K562 (cell line): ENCODE data around the gene C1QTNF7. TPM values are rescaled to one million over a fixed set of nuclear protein-coding genes. Genes with fewer than 3 reads are reported as not detected.

ENCODE experiments used
- BRF1 ChIP-seq: IDR thresholded peaks from 3 replicates; pipeline ENCODE4 v1.6.1; 2011; ENCODE audit warnings: borderline replicate concordance, mild to moderate bottlenecking; ENCODE audit not compliant: insufficient read length; ENCODE audit errors: extremely low read depth
- CBFB ChIP-seq: sonication (generic); formaldehyde crosslinking; IDR thresholded peaks from 2 replicates; pipeline ENCODE4 v1.4.0; 2020; ENCODE audit warnings: mild to moderate bottlenecking, missing genetic modification reagents
- CCAR2 ChIP-seq: fragments of 200-400 bp; formaldehyde crosslinking; IDR thresholded peaks from 2 replicates; pipeline ENCODE4 v1.6.1; 2017; ENCODE audit warnings: mild to moderate bottlenecking, low read depth, low read length
- CREBBP ChIP-seq: IDR thresholded peaks from one replicate; pipeline ENCODE4 v1.6.1; 2012; ENCODE audit warnings: low read depth, mild to moderate bottlenecking, control low read depth, inconsistent platforms, low read length
- ETV1 ChIP-seq: fragments of 450-650 bp; conservative IDR thresholded peaks from 2 replicates; pipeline ENCODE4 v1.6.1; 2016; ENCODE audit warnings: missing genetic modification characterization, control low read depth, low read depth, missing compliant biosample characterization
- GTF2E2 ChIP-seq: fragments of 200-800 bp; sonication (Bioruptor generic); IDR thresholded peaks from 2 replicates; pipeline ENCODE4 v1.6.1; 2016; ENCODE audit warnings: missing genetic modification characterization, missing compliant biosample characterization
- KHSRP ChIP-seq: fragments of 450-650 bp; IDR thresholded peaks from 2 replicates; pipeline ENCODE4 v1.6.1; 2017
- MAFK ChIP-seq: IDR thresholded peaks from 2 replicates; pipeline ENCODE4 v1.6.1; 2011; ENCODE audit warnings: low read length, improper control_type of control experiment
- MEIS2 ChIP-seq: fragments of 450-650 bp; IDR thresholded peaks from 2 replicates; pipeline ENCODE4 v1.6.1; 2014; ENCODE audit warnings: mild to moderate bottlenecking; ENCODE audit not compliant: partially characterized antibody
- NR2C2 ChIP-seq, 2 experiments: fragments of 200-800 bp in 1 of 2; sonication (Bioruptor generic) in 1 of 2; sonication (generic) in 1 of 2; formaldehyde crosslinking in 1 of 2; IDR thresholded peaks; 2 replicates each; pipeline versions ENCODE4 v1.6.1 to v1.8.0; 2016 to 2022; ENCODE audit warnings: mild to moderate bottlenecking in 1 of 2, missing compliant biosample characterization in 1 of 2, missing genetic modification characterization in 1 of 2, missing genetic modification reagents in 1 of 2
- RHOXF2B ChIP-seq: fragments of 250-450 bp; sonication (Bioruptor Pico); conservative IDR thresholded peaks from 2 replicates; pipeline ENCODE4 v1.5.1; 2021
- RUNX1 ChIP-seq: sonication (generic); IDR thresholded peaks from 2 replicates; pipeline ENCODE4 v1.6.1; 2016; ENCODE audit warnings: antibody characterized with exemption, low read depth
- SOX6 ChIP-seq: fragments of 450-650 bp; IDR thresholded peaks from 2 replicates; pipeline ENCODE4 v1.6.1; 2014; ENCODE audit warnings: mild to moderate bottlenecking
- STAG1 ChIP-seq: sonication (generic); formaldehyde crosslinking; IDR thresholded peaks from 2 replicates; pipeline ENCODE4 v1.5.0; 2020; ENCODE audit warnings: missing genetic modification reagents, borderline replicate concordance
- TAF15 ChIP-seq: fragments of 200-400 bp; formaldehyde crosslinking; IDR thresholded peaks from 2 replicates; pipeline ENCODE4 v1.6.1; 2017; ENCODE audit warnings: mild to moderate bottlenecking, low read depth, low read length, moderate library complexity
- ZNF717 ChIP-seq: fragments of 250-450 bp; sonication (Bioruptor Pico); IDR thresholded peaks from 2 replicates; pipeline ENCODE4 v1.5.0; 2021
- polyA plus RNA-seq, 8 experiments: library from polyadenylated mRNA; depleted of rRNA in 4 of 8; stranded (reverse) in 5 of 8; unstranded in 3 of 8; fragments of >200 nt; fragmentation: Nextera tagmentation in 2 of 8; fragmentation: Illumina TruSeq in 1 of 8; extraction: Ambion mirVana in 2 of 8; extraction: Trizol in 1 of 8; gene quantifications; 2 replicates each; pipeline versions ENCODE4 v1.2.1 to v1.2.3, GENCODE V29; 2011 to 2014; ENCODE audit warnings: inconsistent platforms in 1 of 8, missing spikeins in 1 of 8
- total RNA-seq, 7 experiments: library from RNA; depleted of rRNA in 6 of 7; stranded (reverse); fragments of >200 nt in 6 of 7; fragmentation: Illumina TruSeq in 2 of 7; extraction: Trizol in 2 of 7; gene quantifications; 2 replicates each; pipeline versions ENCODE4 v1.2.1 to v1.2.3, GENCODE V29; 2011 to 2021; ENCODE audit warnings: low replicate concordance in 1 of 7
- TF ChIP-seq, protein P1 (sequence below): fragments of 450-650 bp; IDR thresholded peaks from 2 replicates; pipeline ENCODE4 v1.7.1; 2018; ENCODE audit warnings: mild to moderate bottlenecking, low read depth; ENCODE audit not compliant: partially characterized antibody
- TF ChIP-seq, protein P2 (sequence below): fragments of 450-650 bp; formaldehyde crosslinking; IDR thresholded peaks from 2 replicates; pipeline ENCODE4 v1.4.0; 2020; ENCODE audit warnings: mild to moderate bottlenecking, moderate library complexity
- TF ChIP-seq, protein P3 (sequence below): fragments of 250-450 bp; sonication (Bioruptor Pico); IDR thresholded peaks from 2 replicates; pipeline ENCODE4 v1.5.0; 2021; ENCODE audit warnings: mild to moderate bottlenecking, borderline replicate concordance
- TF ChIP-seq, protein P4 (sequence below): fragments of 450-650 bp; formaldehyde crosslinking; IDR thresholded peaks from 2 replicates; pipeline ENCODE4 v1.4.0; 2020; ENCODE audit warnings: mild to moderate bottlenecking, mixed read lengths

C1QTNF7 gene
- total and polyA plus RNA-seq, 9 of the 15 experiments (the other 6 are each of a cell fraction or from before 2014, with no cell fraction given), result not detected

DNA sequence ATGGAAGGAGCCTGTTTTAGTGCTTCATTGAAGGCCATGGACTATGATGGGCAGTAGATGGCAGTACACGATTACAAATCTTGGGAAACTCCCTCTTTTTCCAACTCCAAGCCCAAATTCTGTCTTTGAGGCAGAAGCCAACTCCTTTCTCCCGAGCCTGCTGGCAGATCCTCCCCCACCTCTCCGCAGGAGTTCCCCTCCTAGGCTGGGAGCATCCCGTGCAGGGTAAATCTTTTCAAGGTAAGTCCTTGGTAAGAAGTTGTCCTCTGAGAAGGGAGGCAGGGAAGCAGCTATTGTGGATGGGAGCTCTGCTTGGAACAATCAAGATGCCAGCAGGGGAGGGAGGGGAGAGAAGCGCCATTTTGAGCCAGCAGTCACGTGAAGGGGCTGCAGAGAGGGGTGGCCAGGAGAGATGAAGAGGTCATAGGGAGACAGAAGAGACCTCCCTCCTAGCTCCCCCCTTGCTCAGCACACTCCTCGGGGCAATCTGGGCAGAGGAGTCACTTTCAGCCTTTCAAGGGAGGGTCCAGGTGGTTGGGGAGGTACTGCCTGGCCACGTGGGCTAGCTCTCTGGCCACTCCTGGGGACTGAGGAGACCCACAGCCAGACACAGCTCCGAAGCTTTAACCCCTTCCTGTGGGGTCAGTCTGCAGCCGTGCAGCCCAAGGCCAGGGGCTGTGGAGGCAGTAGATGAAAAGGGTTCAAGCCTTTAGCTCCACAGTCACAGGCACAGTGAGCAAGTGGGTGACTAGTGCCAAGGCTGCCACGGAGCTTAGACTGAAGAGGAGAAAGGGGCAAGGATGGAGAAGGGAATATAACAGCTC lies 51.5 kb downstream of the C1QTNF7 start (continued):
- TF ChIP-seq, protein P1, sequence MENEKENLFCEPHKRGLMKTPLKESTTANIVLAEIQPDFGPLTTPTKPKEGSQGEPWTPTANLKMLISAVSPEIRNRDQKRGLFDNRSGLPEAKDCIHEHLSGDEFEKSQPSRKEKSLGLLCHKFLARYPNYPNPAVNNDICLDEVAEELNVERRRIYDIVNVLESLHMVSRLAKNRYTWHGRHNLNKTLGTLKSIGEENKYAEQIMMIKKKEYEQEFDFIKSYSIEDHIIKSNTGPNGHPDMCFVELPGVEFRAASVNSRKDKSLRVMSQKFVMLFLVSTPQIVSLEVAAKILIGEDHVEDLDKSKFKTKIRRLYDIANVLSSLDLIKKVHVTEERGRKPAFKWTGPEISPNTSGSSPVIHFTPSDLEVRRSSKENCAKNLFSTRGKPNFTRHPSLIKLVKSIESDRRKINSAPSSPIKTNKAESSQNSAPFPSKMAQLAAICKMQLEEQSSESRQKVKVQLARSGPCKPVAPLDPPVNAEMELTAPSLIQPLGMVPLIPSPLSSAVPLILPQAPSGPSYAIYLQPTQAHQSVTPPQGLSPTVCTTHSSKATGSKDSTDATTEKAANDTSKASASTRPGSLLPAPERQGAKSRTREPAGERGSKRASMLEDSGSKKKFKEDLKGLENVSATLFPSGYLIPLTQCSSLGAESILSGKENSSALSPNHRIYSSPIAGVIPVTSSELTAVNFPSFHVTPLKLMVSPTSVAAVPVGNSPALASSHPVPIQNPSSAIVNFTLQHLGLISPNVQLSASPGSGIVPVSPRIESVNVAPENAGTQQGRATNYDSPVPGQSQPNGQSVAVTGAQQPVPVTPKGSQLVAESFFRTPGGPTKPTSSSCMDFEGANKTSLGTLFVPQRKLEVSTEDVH, result no peak
- TF ChIP-seq, protein P2, sequence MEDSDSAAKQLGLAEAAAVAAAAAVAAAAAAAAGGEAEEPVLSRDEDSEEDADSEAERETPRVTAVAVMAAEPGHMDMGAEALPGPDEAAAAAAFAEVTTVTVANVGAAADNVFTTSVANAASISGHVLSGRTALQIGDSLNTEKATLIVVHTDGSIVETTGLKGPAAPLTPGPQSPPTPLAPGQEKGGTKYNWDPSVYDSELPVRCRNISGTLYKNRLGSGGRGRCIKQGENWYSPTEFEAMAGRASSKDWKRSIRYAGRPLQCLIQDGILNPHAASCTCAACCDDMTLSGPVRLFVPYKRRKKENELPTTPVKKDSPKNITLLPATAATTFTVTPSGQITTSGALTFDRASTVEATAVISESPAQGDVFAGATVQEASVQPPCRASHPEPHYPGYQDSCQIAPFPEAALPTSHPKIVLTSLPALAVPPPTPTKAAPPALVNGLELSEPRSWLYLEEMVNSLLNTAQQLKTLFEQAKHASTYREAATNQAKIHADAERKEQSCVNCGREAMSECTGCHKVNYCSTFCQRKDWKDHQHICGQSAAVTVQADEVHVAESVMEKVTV (CRISPR knock-in tag), result peak; percentile 83
- TF ChIP-seq GTF2E2 (tag) (no peak), RUNX1 (no peak), MEIS2 (no peak), ETV1 (no peak), SOX6 (peak; percentile 23; the same call in 1 of the 2 replicates), STAG1 (CRISPR knock-in tag) (no peak), MAFK (no peak), KHSRP (no peak), BRF1 (no peak), CBFB (CRISPR knock-in tag) (no peak), ZNF717 (CRISPR knock-in tag) (no peak), RHOXF2B (CRISPR knock-in tag) (no peak), TAF15 (no peak), CREBBP (no peak), CCAR2 (no peak), NR2C2 (CRISPR knock-in tag; IDR thresholded peaks at IDR 0.05) (no peak), NR2C2 (tag; IDR thresholded peaks at IDR 0.05) (no peak)
- TF ChIP-seq, protein P3, sequence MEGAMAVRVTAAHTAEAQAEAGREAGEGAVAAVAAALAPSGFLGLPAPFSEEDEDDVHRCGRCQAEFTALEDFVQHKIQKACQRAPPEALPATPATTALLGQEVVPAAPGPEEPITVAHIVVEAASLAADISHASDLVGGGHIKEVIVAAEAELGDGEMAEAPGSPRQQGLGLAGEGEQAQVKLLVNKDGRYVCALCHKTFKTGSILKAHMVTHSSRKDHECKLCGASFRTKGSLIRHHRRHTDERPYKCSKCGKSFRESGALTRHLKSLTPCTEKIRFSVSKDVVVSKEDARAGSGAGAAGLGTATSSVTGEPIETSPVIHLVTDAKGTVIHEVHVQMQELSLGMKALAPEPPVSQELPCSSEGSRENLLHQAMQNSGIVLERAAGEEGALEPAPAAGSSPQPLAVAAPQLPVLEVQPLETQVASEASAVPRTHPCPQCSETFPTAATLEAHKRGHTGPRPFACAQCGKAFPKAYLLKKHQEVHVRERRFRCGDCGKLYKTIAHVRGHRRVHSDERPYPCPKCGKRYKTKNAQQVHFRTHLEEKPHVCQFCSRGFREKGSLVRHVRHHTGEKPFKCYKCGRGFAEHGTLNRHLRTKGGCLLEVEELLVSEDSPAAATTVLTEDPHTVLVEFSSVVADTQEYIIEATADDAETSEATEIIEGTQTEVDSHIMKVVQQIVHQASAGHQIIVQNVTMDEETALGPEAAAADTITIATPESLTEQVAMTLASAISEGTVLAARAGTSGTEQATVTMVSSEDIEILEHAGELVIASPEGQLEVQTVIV (CRISPR knock-in tag), result no peak
- TF ChIP-seq, protein P4, sequence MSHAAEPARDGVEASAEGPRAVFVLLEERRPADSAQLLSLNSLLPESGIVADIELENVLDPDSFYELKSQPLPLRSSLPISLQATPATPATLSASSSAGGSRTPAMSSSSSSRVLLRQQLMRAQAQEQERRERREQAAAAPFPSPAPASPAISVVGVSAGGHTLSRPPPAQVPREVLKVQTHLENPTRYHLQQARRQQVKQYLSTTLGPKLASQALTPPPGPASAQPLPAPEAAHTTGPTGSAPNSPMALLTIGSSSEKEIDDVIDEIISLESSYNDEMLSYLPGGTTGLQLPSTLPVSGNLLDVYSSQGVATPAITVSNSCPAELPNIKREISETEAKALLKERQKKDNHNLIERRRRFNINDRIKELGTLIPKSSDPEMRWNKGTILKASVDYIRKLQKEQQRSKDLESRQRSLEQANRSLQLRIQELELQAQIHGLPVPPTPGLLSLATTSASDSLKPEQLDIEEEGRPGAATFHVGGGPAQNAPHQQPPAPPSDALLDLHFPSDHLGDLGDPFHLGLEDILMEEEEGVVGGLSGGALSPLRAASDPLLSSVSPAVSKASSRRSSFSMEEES (CRISPR knock-in tag), result 0 out of 2 replicates have a peak, but pooled peaks have one; percentile 1
